ENCODE data around the gene AP2A1. TPM values are rescaled to one million over a fixed set of nuclear protein-coding genes. Genes with fewer than 3 reads are reported as not detected.
A peak's percentile ranks its signal among the peaks of the same experiment; 100 is the strongest.

The AP2A1 gene
- total and polyA plus RNA-seq, 9 of the 15 experiments (the other 6 are each of a cell fraction or from before 2014, with no cell fraction given): 0.55 to 150 (median 31.9) TPM

- no peak for TF ChIP-seq ZNF217 (CRISPR knock-in tag; IDR thresholded peaks at IDR 0.05)
- no peak for TF ChIP-seq RNF2 (IDR thresholded peaks at IDR 0.05)
- no peak for TF ChIP-seq TFE3 (CRISPR knock-in tag; IDR thresholded peaks at IDR 0.05)
- peak; percentile 84 for TF ChIP-seq SMARCA5 (IDR thresholded peaks at IDR 0.05)
- TF ChIP-seq TCF3 (CRISPR knock-in tag; IDR thresholded peaks at IDR 0.05): no peak
- TF ChIP-seq NFIX (CRISPR knock-in tag; IDR thresholded peaks at IDR 0.05; ENCODE audit: low read depth): no peak
- peak; percentile 44 for TF ChIP-seq GABPB1 (CRISPR knock-in tag; IDR thresholded peaks at IDR 0.05)
- no peak for TF ChIP-seq PHB (CRISPR knock-in tag; IDR thresholded peaks at IDR 0.05)
- no peak for TF ChIP-seq CREM (IDR thresholded peaks at IDR 0.05; ENCODE audit: low read depth)
- no peak for TF ChIP-seq HIVEP1 (CRISPR knock-in tag; IDR thresholded peaks at IDR 0.05)
- TF ChIP-seq HDAC1 (IDR thresholded peaks at IDR 0.05): peak in 1 of 2 experiments; percentile 32; a peak in 1 of 4 replicates
- TF ChIP-seq HDAC2 (IDR thresholded peaks at IDR 0.05): peak; percentile 68; the same call in 1 of the 2 replicates
- no peak for TF ChIP-seq TCF7L2 (IDR thresholded peaks at IDR 0.05; ENCODE audit: low read depth, low read length)
- no peak for TF ChIP-seq SIX5 (IDR thresholded peaks at IDR 0.05; ENCODE audit: borderline replicate concordance in 1 of 2, insufficient read depth in 1 of 2, low read depth in 1 of 2, low read length in 2 of 2)
- TF ChIP-seq MTA2 (IDR thresholded peaks at IDR 0.05; ENCODE audit: low read depth): no peak
- no peak for TF ChIP-seq HDGF (IDR thresholded peaks at IDR 0.05)
- TF ChIP-seq CBX3 (IDR thresholded peaks at IDR 0.05; ENCODE audit: borderline replicate concordance in 1 of 2, low read length in 2 of 2): peak in 1 of 2 experiments; percentile 39; a peak in 1 of 3 replicates
- no peak for TF ChIP-seq DACH1 (IDR thresholded peaks at IDR 0.05; ENCODE audit: partially characterized antibody)
- peak; percentile 82; the same call in 1 of the 2 replicates for TF ChIP-seq PTBP1 (IDR thresholded peaks at IDR 0.05; ENCODE audit: low read depth, low read length)
- peak; percentile 10 for TF ChIP-seq PCBP1 (IDR thresholded peaks at IDR 0.05; ENCODE audit: low read depth, low read length, poor library complexity, severe bottlenecking)
- no peak for TF ChIP-seq PATZ1 (CRISPR knock-in tag; IDR thresholded peaks at IDR 0.05; ENCODE audit: borderline replicate concordance)
- TF ChIP-seq ZNF584 (CRISPR knock-in tag; IDR thresholded peaks at IDR 0.05; ENCODE audit: low read depth): no peak
- TF ChIP-seq ETS1 (conservative IDR thresholded peaks at IDR 0.05; ENCODE audit: control insufficient read depth, low read depth, low read length): no peak
- TF ChIP-seq MCM7 (IDR thresholded peaks at IDR 0.05): no peak
- TF ChIP-seq EP400 (IDR thresholded peaks at IDR 0.05): no peak
- TF ChIP-seq NFATC3 (IDR thresholded peaks at IDR 0.05): no peak
Observed at GRCh38 chr19:49805822-49806619, 39.2 kb downstream of the AP2A1 start (continued).
